GM19099 (cell line): ENCODE measurements around the gene HEXD.
A peak's percentile ranks its signal among the peaks of the same experiment; 100 is the strongest.

ENCODE experiments used
- POLR2A ChIP-seq: IDR thresholded peaks from 3 replicates; pipeline ENCODE4 v1.6.1; 2011; ENCODE audit warnings: low read depth; ENCODE audit not compliant: insufficient read length; ENCODE audit errors: extremely low read depth

HEXD gene

DNA sequence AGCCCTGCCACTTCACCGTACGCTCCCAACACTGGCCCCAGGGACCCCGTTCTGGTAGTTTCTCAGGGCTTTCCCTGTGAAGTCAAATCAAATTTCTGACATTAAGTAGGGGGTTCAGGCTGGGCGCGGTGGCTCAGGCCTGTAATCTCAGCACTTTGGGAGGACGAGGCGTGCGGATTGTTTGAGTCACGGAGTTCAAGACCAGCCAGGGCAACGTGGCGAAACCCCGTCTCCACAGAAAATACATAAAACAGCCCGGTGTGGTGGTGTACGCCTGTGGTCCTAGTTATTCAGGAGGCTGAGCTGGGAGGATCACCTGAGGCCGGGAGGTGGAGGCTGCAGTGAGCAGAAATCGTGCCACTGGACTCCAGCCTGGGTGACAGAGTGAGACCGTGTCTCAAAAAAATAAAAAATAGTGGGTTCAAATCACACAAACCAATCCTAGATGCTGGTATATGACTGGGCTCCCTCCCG is 31.8 kb downstream of the HEXD start:
- no peak for TF ChIP-seq POLR2A

DNA sequence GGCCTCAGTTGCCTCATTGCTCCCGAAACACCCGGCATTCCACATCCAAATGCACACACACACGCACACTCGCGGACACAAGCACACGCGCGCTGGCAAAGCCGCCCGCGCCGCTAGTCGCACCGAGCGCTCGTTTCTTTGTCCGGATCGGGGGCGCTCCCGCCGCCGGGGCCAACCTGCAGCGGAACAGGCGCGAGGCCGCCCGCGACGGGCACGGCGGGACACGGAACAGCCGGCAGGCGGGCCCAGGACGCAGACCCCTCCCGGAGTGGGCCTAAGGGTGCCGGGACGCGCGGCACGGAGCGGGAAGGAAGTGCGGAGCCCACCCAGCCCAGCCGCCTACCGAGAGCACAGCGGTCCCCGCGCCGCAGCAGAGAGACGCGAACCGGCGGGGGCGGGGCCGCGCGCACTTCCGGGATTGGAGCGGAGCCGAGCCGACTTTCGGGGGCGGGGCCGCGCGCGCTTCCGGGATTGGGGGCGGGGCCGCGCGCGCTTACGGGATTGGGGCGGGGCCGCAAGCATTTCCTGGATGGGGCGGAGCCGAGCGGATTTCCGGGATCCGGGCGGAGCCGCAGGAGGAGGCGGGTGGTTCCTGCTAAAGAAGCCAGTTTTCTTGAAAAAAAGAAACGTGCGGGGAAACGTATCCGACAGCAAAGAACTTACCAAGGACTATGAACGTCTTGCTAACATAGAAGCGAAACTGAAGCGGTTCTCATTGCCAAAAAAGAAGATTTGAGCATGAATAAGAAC is 32.4 kb downstream of the HEXD start, which contains the start of gene CYBC1:
CYBC1 (minus strand) TSS at position 396 of the 750 bp plus-strand sequence. CDS start 1,498 bp downstream, outside the sequence.
- peak; percentile 95 for TF ChIP-seq POLR2A

DNA sequence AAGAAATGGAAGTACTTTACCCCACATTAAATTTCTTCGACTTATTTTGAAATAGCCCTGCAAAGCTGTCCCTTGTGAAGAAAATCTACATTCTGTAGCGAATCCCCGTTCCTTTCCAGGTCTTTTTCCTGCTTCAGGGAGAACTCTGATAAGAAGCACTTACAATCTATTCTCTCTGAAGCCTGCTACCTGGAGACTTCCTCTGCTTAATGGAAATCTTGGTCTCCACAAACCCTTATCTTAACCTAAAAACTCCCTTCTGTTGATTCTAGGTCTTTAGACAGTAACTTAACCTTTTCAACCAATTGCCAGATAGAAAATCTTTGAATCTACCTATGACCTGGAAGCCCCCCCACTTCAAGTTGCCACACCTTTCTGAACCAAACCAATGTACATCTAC is 34.0 kb downstream of the HEXD start:
- TF ChIP-seq POLR2A = no peak

DNA sequence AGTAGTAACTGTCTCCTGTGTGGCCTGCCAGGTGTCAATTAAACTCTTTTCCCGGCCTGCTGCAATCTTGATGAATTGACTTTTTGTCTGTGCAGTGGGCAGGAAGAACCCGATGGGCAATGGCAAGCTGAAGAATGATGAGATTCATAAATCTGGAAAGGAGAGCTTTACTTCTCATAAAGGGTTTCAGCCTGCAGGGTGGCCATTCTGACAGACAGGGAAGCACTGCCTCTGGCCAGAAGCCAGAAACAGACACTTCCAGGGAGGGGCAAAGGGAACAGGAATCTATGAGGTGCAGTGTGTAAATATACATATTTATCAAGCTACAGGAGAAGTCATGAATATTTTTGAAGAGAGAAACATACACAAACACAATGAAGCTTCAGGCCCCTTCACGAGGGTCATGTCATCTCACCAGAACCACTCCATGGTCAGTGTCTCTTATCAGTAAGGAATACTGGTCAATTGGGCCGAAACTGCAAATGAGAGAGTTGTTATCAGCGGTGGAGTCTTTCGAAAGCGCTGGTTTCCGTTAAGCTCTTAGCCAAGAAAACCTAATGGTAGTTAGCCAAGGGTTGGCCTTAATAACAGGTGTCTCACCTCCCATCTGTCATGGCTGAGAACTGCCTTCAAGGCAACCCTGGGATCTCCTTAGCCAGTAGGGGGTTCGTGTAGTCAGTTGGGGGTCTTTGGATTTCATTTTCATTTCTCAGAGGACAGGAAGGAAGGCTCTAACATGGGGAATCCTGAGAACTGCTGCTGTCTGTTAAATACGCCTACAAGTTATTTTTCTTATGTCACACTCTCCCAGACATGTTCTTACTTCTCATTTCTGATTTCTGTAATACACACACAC is 39.2 kb downstream of the HEXD start:
- no peak for TF ChIP-seq POLR2A

DNA sequence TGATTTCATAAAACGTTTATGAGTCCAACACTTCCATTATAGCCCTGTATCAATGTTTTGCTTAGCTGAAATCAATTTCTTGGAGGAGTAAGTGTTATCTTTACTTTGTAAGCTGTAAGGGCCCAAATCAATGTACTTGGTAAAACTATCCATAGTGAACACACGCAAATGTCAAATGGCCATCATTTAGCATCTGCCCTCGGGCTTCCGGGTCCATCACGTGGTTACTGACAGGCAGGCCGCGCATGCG is 39.7 kb downstream of the HEXD start:
- TF ChIP-seq POLR2A = no peak

DNA sequence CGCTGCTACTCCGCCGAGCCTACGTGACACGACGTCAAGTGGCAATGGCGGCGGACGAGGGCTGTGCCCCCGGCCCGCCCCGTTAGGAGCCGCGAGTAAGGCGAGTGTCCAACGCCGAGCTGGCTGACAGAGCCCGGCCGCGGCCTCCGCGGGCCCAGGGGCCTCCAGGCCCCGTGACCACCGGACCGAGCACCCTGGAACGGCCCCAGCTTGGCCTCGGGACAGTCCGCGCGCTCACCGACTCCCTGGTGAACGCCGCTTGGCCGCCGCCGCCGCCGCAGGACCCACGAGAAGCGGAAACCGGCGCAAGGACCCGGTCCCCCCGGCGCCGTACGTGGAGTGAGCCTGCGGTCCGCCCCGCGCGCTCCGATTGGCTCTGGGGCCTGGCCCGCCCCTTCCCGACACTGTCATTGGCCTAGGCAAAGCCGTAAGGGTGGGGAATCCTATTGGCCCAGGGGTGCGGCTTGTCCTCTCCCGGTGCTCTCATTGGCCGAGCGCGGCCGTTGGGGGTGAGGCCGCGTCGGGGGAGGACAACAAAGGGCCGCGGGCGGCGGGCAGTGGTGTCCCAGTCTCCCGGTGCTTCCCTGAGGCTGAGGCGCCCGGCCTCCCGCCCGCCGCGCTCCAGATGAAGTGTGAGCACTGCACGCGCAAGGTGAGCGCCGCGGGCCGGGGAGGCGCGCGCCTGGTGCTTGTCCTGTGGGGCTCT is 40.2 kb downstream of the HEXD start, which contains the start of gene NARF:
NARF (plus strand) TSS at position 563 of the 706 bp plus-strand sequence; CDS start at position 626, 63 bp downstream.
- TF ChIP-seq POLR2A = peak; percentile 97

DNA sequence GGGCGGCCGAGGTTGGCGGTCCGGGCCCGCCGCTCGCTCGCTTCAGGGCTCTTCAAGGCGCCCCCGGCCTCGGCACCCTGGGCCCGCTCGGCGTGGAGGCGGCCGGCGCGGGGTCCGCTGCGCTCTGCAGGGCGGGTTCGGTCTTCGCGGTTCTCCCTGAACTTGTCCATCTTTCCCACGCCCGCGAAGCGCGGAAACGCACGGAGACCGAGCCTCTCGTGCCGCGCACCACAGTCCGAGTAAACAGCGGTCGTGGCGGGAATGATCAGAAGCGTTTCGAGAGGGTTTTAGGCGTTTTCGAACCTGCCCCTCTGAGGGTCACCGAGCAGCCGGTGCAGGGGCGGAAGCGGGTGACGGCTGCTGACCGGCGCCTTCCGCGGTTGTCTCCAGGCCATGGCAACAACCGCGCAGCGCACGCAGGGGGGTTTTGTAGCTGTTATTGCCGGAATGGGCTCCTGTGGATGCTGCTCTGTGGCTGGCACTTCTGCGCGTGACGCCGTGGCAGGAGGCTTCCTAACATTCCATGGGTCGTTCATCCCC is 40.8 kb downstream of the HEXD start:
- TF ChIP-seq POLR2A = no peak

DNA sequence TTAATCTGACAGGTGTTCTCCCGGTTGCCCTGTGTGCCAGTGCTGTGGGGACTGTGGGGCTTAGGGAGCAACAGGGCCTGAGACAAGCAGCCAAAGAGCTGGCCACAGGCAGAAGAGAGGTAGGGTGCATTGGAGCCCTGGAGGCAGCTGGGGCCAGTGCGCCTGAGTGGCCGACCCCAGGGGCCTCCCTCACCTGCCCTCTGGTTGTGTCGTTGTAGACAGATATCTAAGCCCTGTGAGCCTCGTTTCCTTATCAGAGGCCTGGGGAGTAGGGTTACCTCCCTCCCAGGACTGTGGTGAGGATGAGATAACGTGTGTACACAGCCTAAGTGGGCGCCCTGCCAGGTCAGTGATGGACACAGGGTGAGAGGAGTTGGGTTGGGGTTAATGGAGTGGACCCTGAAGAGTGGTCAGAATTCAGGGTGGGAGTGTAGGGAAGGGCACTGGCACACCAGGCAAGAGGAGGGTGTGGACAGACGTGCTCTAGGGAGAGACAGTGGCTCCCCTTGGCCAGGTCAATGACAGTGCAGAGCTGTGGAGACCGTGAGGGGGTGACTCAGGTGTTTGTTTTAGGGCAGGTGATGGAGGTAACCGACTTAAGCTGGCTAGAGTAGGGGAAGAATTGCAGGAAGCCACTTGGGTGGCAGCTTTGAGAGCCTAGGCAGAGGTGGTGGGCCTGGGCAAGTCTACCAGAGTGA is 43.8 kb downstream of the HEXD start:
- TF ChIP-seq POLR2A = no peak

DNA sequence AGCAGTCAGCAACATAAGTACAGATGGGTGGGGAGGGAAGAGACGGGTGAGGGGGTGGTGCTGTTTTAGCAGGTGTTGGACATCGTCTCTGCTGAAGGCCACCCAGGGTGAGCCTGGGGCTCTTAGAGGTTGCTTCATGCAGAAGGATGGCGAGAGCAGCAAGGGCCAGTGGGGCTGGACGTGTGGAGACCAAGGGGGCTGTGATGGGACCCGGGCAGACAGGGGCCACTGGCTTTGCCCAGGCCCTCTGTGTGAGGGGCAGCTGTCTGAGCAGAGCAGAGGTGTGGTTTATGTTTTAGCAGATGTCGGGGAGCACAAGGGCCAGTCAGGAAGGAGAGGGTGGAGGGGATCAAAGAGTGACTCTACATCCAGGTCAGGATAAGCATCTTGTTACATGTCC is 45.2 kb downstream of the HEXD start:
- no peak for TF ChIP-seq POLR2A

DNA sequence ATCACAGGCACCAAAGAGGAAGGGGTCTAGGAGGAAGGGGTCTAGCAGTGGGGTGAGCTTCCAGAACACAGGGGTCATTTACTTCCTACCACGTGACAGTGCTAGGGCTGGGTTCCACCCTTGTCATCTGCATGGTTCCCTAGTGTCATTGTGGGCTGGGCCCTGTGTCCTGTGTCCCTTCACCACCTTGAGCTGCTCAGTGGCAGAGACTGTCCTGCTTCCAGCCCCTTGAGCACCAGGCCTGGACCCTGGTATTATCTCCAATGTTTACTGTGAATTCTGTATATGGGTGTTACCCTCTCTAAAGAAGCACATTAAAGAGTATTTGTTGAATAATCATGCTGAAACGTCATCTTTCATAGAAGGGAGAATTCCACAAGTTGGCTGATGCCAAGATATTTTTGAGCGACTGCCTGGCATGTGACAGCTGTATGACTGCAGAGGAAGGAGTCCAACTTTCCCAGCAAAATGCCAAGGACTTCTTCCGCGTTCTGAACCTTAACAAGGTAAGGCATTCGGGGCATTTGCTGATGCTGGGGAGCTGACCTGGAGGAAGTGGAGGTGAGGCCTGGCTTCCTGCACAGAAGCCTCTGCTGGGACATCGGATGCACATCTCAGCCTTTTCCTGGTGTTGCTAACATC is 45.9 kb downstream of the HEXD start:
- TF ChIP-seq POLR2A = no peak

DNA sequence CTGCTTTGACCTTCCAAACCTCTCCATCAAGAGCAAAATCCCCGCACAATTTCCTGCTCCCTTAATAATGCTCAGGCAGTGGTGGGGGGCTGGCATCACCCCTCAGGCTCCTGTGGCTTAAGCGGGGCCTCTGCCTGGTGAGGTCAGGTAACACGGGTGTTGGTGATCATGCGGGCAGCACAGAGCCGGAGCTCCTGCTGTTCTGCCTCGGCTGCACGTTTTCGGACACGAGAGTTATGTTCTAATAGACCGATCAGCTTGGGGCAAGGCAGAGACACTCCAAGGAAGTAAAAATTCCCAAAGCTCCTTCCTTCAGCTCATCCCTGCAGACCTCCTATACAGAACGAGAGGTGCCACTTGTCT is 46.4 kb downstream of the HEXD start:
- TF ChIP-seq POLR2A = no peak

DNA sequence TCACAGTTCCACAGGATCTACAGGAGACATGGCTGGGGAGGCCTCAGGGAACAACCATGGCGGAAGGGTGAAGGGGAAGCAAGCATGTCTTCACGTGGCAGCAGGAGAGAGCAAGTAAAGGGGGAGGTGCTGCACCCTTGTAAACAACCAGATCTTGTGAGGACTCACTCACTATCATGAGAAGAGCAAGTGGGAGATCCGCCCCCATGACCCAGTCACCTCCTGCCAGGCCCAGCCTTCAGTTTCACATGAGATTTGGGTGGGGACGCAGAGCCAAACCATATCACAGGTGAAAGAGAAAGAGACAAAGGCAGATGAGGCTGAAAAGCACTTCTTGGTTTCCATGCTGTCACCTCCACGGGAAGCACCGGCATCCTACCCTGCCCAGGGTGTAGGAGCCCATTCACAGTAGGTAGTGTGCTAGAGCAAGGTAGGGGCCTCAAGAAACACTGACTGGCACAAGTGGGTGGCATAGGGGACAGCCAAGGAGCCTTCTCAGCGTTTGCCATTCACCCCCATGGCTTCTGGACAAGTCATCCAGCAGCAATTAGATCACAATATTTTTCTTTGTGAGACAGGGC is 47.0 kb downstream of the HEXD start:
- no peak for TF ChIP-seq POLR2A

DNA sequence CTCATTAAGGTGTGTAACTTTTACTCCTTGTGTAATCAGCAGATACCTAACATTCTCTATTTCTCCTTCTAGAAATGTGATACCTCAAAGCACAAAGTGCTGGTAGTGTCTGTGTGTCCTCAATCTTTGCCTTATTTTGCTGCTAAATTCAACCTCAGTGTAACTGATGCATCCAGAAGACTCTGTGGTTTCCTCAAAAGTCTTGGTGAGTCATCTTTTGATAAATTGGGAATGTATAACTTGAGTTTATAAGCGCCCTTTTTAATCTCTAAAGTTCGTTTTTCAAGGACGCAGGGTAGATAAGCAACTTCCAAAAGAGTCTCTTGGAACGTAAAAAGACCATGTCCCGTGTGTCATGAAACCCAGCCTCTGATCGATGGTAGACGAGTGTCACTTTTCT is 50.5 kb downstream of the HEXD start:
- TF ChIP-seq POLR2A = no peak

DNA sequence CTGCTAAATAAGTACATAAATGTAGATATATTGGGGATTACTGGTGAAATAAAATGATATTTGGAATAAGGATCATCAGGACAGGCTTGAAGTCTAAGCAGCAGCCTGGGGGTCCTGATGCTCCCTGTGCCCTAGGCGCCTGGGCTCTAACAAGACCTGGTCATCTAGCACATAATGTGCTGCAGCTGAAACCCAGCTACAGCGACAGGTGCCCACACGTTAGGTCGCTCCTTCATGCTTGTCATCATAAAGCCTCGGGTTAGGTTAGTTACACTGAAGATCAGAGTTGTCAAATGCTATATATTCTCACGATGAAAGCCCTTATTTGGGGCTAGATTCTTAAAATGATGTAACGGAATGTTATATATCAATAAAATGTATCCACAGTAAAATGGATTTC is 51.9 kb downstream of the HEXD start:
- no peak for TF ChIP-seq POLR2A
